Stimulated activated CD4-positive, alpha-beta T cell treated with anti-CD3 and anti-CD28 coated beads, TNF-alpha, amount 100 ng/mL, for 1 hour (primary cell): ENCODE measurements around the gene BRSK1.
A peak's percentile ranks its signal among the peaks of the same experiment; 100 is the strongest.

ENCODE experiments used
- DNase-seq, 3 donors: peaks; one replicate each; pipeline ENCODE4 v3.0.0-alpha.2; 2020; ENCODE audit warnings: low read depth in 3 of 3, low spot score in 1 of 3

BRSK1 gene

DNA sequence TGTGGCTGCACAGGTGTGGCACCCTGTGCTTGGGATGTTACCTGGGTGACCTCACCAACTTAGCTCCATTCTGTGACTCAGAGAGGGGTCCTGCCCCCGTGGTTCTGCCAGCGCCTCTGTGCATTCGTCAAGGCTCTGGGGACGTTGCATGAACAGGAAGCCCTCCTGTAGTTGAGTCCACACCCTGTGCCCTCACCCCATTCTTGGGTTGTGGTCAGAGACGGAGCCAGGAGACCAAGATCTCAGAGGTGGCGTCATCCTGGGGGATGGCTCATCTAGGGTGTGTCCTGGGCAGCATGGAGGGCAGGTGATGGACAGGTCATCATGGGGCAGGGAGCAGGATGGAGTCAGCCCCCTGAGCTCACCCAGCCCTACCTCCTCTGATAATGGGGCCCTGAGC, 68.2 kb downstream of the BRSK1 start:
- no peak for DNase-seq

DNA sequence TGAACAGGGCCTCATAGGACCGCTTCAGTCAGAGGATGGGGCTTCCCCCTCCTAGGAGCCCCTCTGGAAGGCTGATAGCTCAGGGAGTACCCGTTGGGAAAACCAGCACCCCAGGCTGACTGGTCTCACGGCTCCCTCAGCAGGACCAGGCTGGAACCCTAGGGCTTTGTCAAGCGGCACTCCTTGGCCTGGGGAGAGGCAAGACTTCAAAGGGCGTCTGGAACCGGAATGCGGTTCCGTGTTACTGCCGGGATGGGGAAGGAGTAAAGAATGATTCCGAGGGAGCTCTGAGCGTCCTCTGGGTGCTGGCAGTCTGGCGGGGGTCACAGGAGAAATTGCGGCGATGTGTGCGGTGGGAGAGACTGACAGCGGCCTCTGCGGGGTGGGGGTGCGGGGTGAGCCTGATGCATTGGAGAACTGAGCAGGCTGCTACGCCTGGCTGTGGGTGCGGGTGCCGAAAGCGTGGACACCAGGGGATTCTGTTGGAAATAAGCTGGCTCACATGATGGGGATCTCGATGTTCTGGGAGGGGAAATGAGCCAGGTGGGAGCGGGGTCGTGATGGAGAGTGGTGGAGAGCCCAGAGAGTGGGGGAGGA, 68.8 kb downstream of the BRSK1 start:
- no peak for DNase-seq

DNA sequence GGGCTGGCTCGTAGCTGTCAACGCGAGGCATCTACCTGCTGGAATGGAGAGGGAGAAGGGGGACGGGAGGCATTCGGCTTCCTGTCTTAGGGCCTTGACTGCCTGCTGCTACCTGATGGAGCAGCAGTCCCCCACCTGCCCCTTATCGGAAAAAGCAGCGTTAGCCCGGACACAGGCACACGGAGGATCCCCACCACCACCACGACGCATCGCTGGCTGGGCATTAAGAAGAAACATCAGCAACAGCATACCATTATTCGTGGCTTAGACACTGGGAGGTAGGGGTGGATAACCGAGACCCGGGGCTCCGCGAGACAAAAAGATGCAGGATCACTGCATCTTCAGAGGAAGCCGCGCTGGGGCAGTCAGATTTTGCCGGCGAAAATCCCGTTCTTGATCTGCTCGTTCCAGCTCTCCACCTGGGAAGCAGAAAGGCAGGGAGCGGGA, 69.6 kb downstream of the BRSK1 start:
- no peak for DNase-seq

DNA sequence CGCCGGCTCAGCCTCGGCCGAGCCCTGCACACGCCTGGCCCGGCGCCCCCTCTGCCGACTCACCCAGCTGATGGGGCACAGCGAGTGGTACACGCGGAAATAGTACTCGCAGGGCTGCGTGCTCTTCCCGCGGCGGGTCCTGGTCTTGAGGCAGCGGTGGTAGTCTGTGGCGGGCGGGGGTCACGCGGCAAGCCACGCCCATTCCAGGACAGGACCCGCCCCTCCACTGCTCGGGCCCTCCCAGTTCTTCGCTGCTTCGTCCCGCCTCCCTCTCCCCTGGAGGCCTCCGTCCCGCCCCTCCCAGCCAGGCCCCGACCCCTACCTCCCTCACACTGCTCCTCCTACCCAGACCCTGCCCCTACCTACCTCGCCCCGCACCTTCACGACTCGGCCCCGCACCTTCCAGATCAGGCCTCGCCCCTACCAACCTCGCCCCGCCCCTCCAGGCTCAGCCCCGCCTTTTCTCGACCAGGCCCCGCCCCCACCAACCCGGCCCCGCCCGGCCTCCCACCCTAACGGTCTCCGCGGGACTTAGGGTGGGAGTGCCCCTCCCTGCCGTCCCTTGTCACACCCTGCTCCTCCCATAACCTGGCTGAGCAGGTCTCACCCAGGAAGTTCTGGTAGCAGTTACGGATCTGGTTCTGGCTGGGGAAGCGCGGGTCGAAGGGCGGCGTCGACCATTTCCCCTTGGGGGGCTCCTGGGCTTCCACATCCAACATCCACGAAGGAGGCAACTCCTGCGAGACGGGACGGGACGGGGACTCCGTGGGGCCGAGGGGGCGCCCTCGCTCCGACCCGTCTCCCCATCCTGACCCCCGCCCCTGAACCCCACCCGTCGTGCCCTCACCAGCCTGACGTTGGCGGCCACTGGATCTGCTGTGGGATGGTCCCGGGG, 70.3 kb downstream of the BRSK1 start:
- DNase-seq = peak; percentile 16 to 45 (median 29)

DNA sequence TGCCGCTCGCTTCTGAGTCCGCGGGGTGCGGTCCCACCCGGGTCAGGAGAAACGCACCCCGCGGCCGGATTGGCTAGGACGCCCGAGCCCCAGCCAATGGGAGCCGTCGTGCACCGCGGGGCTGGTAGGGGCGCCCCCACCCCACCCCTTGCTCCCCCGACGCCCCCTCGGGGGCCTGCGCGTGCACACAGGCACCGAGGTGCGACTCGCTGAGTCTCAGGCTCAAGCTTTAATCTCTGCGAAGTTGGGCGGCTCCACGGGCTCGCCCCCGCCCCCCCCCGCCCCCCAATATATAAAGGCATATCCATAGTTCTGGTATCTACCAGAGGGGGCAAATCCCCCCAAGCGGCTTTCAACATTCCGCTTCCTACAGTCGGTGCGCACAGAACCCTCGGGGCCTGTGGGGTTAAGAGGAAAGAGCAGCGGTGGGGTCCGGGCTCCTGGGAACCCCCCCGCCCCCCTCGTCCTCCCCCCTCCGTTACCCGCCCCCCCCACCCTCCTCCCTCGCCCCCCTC, 71.0 kb downstream of the BRSK1 start, which contains the start of gene COX6B2:
COX6B2 (minus strand) TSS at position 22 of the 515 bp plus-strand sequence. CDS start 198 bp downstream, outside the sequence.
- DNase-seq = no peak

DNA sequence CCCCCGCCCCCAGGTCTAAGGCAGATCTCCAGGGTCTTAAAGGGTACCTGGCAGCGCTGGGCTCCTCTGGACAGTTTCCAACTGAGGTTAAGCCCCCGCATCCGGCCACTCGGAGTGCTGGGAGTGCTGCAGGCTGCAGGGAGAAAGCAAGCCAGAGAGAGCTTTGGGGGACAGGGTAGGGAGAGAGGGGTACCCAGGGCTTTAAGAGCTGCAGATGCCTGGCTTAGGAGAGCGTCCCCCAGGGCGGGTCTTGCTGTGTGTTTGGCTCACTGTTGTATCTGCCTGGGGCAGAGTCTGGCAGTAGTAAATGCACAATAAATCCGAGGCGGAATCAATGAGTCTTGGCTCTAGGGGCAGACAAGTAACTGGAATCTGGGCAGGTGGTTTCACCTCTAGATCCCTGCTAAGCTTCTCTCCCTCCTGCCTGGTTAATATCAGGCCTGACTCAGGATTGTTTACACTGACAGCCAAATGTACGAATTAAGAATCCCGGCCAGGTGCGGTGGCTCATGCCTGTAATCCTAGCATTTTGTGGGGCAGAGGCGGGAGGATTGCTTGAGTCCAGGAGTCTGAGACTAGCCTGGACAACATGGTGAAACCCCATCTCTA, 71.5 kb downstream of the BRSK1 start:
- DNase-seq = no peak

DNA sequence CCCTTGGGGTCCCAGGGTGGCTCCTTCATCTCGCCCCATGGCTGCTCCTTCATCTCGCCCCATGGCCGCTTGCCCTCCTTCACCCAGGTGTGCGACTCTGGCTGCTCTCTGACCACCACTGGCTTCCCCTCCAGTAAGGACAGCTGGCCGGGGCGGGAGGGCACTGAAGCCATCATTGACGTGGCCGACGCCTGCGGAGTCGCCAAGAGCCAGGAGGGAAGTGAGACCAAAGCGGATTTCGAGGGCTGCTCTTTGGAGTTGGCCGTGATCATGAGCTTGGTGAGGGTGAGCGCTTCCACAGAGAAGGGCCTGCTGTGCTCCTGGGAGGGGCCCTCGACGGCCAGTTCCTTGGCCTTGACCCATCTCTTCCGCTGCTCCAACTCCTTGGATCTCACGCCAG, 74.7 kb downstream of the BRSK1 start:
- DNase-seq = no peak

DNA sequence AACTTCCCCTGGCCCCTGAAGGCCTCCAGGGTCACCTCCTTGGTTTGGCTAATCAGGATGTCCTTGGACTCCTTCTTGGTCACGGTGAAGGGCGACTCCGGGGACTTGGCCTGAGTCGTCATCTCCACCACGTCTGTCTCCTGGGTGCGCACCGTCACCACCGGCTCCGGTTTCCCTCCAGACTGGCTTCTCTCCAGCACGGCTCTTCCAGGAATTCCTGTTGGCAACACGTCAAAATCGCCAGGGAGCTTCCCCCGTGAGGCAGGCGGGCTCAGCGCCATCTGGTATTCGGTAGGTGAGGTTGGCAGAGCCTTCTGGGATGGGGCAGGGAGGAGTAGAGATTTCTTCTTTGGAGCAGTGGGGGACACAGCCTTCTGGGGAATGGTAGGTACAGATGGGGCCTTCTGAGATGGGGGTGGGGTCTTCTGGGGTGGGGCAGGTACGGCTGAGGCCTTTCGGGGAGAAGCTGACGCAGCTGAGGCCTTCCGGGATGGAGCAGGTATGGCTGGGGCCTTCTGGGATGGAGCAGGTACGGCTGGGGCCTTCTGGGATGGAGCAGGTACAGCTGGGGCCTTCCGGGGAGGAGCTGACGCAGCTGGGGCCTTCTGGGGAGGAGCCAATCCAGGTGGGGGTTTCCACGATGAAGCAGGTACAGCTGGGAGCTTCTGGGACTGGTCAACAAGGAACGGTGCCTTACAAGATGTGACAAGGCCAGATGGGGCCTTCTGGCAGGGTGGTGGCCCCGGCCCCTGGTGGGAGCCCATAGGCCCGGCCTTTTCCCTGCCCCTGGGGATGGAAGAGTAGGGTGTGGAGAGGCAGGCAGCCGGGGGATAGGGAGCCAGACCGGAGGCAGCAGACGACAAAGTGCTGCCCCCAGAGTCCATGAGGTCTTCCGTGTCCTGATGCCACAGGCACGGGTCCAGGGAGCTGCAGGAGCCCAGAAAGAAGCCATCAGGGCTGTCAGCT, 75.4 kb downstream of the BRSK1 start:
- no peak for DNase-seq

DNA sequence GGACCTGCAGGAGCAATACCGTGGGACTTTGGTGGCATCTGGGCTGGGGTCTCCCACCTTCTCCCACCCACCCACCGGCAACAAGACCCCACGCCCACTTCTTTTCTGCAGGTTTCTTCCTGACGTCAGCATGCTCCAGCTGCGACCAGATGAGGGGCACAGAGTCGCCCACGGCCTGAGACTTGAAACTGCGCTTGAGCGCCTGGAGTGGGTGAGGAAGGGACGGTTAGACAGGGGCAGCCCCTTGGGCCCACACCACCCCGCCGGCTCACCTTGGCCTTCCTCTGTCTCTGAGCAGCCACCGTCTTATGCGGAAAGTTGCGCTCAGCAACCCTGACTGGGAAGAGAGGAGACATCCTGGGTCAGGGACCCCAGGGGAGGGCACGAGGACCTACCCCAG, 77.1 kb downstream of the BRSK1 start:
- DNase-seq = no peak
